A549 (cell line): ENCODE results near the gene INSIG2.

Source experiments
- EHMT2 ChIP-seq: fragments of 200-600 bp; sonication (generic); IDR thresholded peaks from 2 replicates; pipeline ENCODE4 v1.6.1; 2016; ENCODE audit warnings: antibody characterized with exemption, low read depth, mild to moderate bottlenecking, moderate library complexity
- KDM1A ChIP-seq: fragments of 200-600 bp; sonication (generic); IDR thresholded peaks from 2 replicates; pipeline ENCODE4 v1.6.1; 2016; ENCODE audit warnings: low read depth, mild to moderate bottlenecking
- POLR2A ChIP-seq: IDR thresholded peaks from 2 replicates; pipeline ENCODE4 v1.6.1; 2012; ENCODE audit warnings: mild to moderate bottlenecking, low read length
- TFCP2L1 ChIP-seq: fragments of 250-450 bp; sonication (Bioruptor Pico); IDR thresholded peaks from 2 replicates; pipeline ENCODE4 v1.5.0; 2021; ENCODE audit warnings: mild to moderate bottlenecking
- TF ChIP-seq, protein P1 (sequence below): fragments of 450-650 bp; IDR thresholded peaks from 2 replicates; pipeline ENCODE4 v1.6.1; 2014; ENCODE audit warnings: antibody characterized with exemption
- TF ChIP-seq, protein P2 (sequence below): fragments of >200 bp; sonication (Bioruptor Twin); formaldehyde crosslinking; IDR thresholded peaks from 3 replicates; pipeline ENCODE4 v1.5.1; 2016
- TF ChIP-seq, protein P3 (sequence below): fragments of >200 bp; sonication (Bioruptor Twin); formaldehyde crosslinking; IDR thresholded peaks from 2 replicates; pipeline ENCODE4 v1.6.1; 2016

DNA sequence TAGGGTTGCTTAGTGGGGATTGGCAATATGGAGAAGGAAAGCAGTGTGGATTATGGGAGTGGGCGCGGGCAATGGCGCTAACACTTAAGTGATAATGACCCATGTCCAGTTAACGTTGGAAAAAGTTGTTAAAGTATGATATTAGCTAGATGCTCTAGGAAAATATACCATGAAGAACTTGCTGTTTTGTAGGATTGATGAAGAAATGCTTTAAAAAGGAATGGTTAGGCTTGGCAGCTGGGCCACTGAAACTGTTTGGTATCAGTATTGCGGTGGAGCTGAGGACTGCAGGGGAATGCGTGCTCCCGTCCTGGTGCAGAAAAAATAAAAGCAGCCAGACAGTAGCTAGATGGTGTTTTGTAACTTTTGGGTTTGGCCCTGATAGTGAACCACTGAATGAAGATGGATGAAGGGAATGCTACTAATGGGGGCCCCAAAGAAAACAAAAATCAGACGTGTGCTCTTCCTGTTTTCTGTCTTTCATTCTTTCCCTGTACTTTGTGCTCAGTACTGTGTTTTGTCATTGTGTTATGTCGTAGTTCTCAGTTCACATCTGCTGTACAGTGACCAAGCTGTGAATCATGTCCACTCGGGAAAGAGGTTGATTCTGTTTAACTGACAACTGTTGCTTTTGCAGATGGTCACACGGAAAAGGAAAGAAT, 999 bp downstream of the INSIG2 start:
- TF ChIP-seq, protein P1, sequence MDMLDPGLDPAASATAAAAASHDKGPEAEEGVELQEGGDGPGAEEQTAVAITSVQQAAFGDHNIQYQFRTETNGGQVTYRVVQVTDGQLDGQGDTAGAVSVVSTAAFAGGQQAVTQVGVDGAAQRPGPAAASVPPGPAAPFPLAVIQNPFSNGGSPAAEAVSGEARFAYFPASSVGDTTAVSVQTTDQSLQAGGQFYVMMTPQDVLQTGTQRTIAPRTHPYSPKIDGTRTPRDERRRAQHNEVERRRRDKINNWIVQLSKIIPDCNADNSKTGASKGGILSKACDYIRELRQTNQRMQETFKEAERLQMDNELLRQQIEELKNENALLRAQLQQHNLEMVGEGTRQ = no peak
- TF ChIP-seq EHMT2 = no peak
- TF ChIP-seq, protein P2, sequence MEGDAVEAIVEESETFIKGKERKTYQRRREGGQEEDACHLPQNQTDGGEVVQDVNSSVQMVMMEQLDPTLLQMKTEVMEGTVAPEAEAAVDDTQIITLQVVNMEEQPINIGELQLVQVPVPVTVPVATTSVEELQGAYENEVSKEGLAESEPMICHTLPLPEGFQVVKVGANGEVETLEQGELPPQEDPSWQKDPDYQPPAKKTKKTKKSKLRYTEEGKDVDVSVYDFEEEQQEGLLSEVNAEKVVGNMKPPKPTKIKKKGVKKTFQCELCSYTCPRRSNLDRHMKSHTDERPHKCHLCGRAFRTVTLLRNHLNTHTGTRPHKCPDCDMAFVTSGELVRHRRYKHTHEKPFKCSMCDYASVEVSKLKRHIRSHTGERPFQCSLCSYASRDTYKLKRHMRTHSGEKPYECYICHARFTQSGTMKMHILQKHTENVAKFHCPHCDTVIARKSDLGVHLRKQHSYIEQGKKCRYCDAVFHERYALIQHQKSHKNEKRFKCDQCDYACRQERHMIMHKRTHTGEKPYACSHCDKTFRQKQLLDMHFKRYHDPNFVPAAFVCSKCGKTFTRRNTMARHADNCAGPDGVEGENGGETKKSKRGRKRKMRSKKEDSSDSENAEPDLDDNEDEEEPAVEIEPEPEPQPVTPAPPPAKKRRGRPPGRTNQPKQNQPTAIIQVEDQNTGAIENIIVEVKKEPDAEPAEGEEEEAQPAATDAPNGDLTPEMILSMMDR = no peak
- no peak for TF ChIP-seq POLR2A
- TF ChIP-seq, protein P3, sequence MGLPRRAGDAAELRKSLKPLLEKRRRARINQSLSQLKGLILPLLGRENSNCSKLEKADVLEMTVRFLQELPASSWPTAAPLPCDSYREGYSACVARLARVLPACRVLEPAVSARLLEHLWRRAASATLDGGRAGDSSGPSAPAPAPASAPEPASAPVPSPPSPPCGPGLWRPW = no peak
- no peak for TF ChIP-seq TFCP2L1
- TF ChIP-seq KDM1A = no peak
